GM13976 (cell line): Measurements from ENCODE around the gene GTPBP4.

Experiments
- DNase-seq: peaks from one replicate; pipeline ENCODE4 v3.0.0; 2012; ENCODE audit warnings: low spot score
- in situ Hi-C: fragments of 300-500 bp; cut with MboI; formaldehyde crosslinking; loops from one replicate; pipeline ENCODE4 v1.12.0; 2022; ENCODE audit warnings: low sequenced_read_pairs, mixed read lengths, inconsistent platforms; ENCODE audit not compliant: unreplicated experiment
- TF ChIP-seq, protein P1 (sequence below): IDR thresholded peaks from 2 replicates; pipeline ENCODE4 v1.5.1; 2012; ENCODE audit warnings: borderline replicate concordance, mild to moderate bottlenecking; ENCODE audit not compliant: insufficient read depth; ENCODE audit errors: extremely low read depth, missing control alignments, control extremely low read depth

The GTPBP4 gene

DNA sequence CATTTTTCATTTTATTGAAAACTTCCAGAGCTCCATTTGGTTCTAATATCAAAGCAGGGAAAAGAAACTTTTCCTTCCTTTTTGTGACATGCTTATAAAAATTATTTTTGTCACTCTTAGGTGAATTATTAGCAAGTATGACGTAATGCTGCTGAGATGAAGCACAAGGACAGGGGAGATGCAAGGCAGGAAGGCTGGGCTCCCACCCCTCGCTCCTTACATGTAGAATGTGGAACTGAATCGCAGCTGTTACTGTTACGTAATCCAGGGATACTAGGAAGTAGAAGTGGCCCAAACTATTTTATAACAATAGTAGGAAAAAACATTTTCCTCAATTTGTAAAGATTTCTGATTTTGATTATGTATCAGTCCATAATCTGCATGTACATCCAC lies 17.1 kb upstream of the GTPBP4 start:
- TF ChIP-seq, protein P1, sequence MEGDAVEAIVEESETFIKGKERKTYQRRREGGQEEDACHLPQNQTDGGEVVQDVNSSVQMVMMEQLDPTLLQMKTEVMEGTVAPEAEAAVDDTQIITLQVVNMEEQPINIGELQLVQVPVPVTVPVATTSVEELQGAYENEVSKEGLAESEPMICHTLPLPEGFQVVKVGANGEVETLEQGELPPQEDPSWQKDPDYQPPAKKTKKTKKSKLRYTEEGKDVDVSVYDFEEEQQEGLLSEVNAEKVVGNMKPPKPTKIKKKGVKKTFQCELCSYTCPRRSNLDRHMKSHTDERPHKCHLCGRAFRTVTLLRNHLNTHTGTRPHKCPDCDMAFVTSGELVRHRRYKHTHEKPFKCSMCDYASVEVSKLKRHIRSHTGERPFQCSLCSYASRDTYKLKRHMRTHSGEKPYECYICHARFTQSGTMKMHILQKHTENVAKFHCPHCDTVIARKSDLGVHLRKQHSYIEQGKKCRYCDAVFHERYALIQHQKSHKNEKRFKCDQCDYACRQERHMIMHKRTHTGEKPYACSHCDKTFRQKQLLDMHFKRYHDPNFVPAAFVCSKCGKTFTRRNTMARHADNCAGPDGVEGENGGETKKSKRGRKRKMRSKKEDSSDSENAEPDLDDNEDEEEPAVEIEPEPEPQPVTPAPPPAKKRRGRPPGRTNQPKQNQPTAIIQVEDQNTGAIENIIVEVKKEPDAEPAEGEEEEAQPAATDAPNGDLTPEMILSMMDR = no peak
- in situ Hi-C loops = no loop called here
- DNase-seq = no peak

DNA sequence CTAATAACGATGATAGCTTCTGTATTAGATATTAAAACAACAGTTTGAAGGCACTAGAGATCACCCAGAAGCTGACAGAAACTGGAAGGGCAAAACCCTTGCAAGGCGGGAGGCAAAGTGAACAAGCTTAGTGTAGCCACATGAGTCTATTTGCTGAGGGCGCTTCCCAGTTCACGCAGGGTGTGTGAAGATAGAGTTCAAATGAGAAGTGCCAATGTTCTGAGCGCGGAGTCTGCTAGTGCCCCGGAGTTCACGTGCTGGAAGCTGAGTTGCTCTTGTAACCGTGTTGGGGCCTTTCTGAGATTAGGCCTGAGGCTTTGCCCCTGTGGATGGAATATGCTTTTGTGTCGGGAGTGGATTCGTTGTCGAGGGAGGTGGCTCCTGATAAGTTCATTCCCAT lies 16.6 kb upstream of the GTPBP4 start:
- DNase-seq = no peak
- TF ChIP-seq, protein P1 = no peak
- in situ Hi-C loops = no loop called here

DNA sequence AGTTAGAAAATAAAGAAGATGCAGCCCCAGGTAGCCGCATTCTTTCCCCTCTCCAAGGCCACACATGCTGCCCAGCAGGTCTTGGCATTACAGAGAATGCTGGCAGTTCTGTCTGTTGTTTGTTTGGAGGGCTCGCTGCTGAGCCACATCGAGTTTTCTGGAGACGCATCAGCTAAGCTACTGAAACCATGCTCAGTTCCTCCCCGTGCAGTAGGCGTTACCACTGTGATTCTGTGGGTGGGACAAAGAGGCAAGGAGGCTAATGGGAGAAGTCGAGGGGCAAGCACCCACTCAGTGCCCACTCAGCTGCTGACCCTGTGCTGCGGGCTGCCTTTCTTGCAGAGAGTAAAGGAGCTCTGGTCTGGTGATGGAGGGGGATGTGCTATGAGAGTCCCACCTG lies 15.5 kb upstream of the GTPBP4 start:
- DNase-seq = no peak
- TF ChIP-seq, protein P1 = no peak
- in situ Hi-C loops = no loop called here

DNA sequence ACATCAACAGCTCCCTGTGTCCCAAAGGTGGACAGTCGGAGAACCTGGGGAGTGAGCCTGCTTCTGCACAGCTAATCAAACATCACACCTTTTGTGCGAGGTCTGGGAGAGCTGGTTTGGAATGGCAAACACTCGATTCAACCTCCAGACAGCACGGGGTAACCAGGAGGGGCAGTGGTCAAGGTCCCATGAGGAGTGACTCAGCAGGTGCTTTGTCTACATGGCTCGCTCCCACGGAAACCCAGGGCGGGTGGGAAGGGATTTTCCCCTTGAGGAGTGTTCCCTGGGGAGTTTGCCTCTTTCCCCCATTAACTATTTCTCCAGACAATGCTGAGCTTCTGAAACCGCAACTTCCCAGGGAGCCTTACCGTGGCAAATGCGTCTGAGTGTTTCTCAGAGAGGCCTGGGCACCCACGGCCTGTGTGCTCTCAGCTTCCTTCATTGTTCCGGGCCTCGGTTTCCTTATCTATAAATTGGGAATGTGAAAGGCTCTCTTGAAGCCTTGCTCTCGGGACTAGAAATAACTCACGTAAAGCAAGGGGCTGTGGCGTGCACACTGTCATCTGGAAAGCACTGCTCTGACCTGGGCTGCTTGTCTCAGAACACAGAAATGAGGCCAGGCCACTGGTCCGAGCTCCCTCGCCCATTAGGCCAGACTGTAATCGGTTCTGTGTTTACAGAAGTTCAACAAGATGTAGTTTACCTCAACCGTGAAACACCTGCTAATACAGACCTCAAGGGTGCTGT lies 14.0 kb upstream of the GTPBP4 start:
- TF ChIP-seq, protein P1 = no peak
- DNase-seq = no peak
- in situ Hi-C loops = no loop called here

DNA sequence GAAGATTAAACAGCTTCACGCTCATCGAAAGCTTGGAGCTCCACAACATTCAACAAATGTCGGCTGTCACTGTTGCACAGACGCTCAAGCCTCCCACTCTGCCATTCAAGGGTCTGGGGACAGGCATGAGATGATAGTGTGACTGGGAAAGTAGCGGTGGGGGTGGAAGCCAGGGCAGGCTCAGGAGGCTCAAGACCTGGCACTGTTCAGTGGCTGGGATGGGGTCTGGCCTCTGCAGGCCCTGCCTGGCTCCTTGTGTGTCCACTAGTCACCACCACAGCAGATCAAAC lies 13.5 kb upstream of the GTPBP4 start:
- TF ChIP-seq, protein P1 = no peak
- in situ Hi-C loops = no loop called here
- DNase-seq = no peak

DNA sequence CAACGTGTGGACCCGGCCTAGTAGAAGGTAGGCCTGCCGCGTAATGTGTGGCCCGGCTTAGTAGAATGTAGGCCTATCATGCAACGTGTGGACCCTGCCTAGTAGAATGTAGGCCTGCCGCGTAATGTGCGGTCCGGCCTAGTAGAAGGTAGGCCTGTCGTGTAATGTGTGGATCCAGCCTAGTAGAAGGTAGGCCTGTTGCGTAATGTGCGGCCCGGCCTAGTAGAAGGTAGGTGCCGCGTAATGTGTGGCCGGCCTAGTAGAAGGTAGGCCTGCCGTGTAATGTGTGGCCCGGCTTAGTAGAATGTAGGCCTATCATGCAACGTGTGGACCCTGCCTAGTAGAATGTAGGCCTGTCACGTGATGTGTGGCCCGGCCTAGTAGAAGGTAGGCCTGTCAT lies 11.9 kb upstream of the GTPBP4 start:
- in situ Hi-C loops = no loop called here
- TF ChIP-seq, protein P1 = no peak
- DNase-seq = no peak
